Lung microvascular endothelial cell (primary cell): ENCODE measurements around the gene COL11A1. TPM values are rescaled to one million over a fixed set of nuclear protein-coding genes. Genes with fewer than 3 reads are reported as not detected.
"Not testable (repeated sequence)": the region's sequence is repeated elsewhere in the genome, so short reads cannot be mapped to it uniquely, and the experiment has no call there.

ENCODE experiments used
- DNase-seq, 2 donors: peaks; one replicate each; pipeline versions ENCODE4 v3.0.0 to v3.0.0-alpha.2; 2010; ENCODE audit warnings: low read depth in 2 of 2
- total RNA-seq: library from RNA; depleted of rRNA; stranded (reverse); fragments of >200 nt; gene quantifications from 2 replicates; pipeline ENCODE4 v1.2.1, GENCODE V29; 2014

Gene COL11A1
- total RNA-seq, 1 donor from 2014 or later, result not detected

- DNase-seq, result no peak
Measured at GRCh38 chr1:102837551-102837950, 270.8 kb downstream of the COL11A1 start.

GRCh38 chr1:102836991-102837390 lies 271.3 kb downstream of the COL11A1 start:
- no peak for DNase-seq

GRCh38 chr1:102834688-102835320 lies 273.5 kb downstream of the COL11A1 start:
- no peak for DNase-seq

- DNase-seq, result no peak
Measured at GRCh38 chr1:102833151-102833550, 275.2 kb downstream of the COL11A1 start.

- DNase-seq, result not testable (repeated sequence)
Measured at GRCh38 chr1:102826706-102827105, 281.6 kb downstream of the COL11A1 start.
